IPS-18a (cell line): ENCODE measurements around the gene PCDH1.
"Not testable (repeated sequence)": the region's sequence is repeated elsewhere in the genome, so short reads cannot be mapped to it uniquely, and the experiment has no call there.

Experiments
- H3K27ac ChIP-seq: one replicate; pipeline ENCODE4 v1.5.1; 2013; ENCODE audit warnings: low read length
- H3K27me3 ChIP-seq: one replicate; pipeline ENCODE4 v1.6.1; 2013; ENCODE audit warnings: mild to moderate bottlenecking, low read length; ENCODE audit not compliant: control insufficient read depth, insufficient read depth
- H3K36me3 ChIP-seq: one replicate; pipeline ENCODE4 v1.6.1; 2013; ENCODE audit warnings: low read depth, low read length; ENCODE audit not compliant: control insufficient read depth
- H3K4me1 ChIP-seq: one replicate; pipeline ENCODE4 v1.6.1; 2013; ENCODE audit warnings: low read depth, low read length; ENCODE audit not compliant: control insufficient read depth
- H3K4me3 ChIP-seq: one replicate; pipeline ENCODE4 v1.5.1; 2013; ENCODE audit warnings: low read length
- H3K9ac ChIP-seq: one replicate; pipeline ENCODE4 v1.6.1; 2013; ENCODE audit warnings: mild to moderate bottlenecking, low read length, moderate library complexity
- H3K9me3 ChIP-seq: one replicate; pipeline ENCODE4 v1.6.1; 2013; ENCODE audit warnings: low read depth, low read length; ENCODE audit not compliant: control insufficient read depth

The PCDH1 gene

DNA sequence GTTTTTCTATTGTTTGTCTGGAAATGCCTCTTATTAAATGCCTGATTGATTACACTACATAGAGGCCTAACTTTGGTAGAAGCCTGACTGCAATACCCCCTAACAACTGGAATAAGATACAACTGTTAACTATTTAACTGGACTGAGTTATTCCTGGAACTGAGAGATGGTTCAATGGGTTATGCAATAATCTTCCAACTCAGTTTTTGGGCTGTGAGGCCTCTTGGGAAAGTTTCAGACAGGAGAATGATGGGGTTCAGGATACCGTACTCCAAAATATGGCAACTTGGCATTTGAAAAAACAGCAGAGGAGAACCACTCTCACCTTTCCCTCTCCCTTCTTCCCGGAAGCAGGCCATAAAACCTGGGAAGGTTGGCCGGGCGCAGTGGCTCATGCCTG, 19.2 kb upstream of the PCDH1 start:
- Histone ChIP-seq H3K27me3 (no peaks in the 10 kb centered on the region), H3K36me3 (no peaks in the 10 kb centered on the region), H3K27ac (no peak overlapping the region), H3K4me1 (no peaks in the 10 kb centered on the region), H3K9me3 (no peaks in the 10 kb centered on the region), H3K9ac (no peak overlapping the region), H3K4me3 (no peak overlapping the region)

DNA sequence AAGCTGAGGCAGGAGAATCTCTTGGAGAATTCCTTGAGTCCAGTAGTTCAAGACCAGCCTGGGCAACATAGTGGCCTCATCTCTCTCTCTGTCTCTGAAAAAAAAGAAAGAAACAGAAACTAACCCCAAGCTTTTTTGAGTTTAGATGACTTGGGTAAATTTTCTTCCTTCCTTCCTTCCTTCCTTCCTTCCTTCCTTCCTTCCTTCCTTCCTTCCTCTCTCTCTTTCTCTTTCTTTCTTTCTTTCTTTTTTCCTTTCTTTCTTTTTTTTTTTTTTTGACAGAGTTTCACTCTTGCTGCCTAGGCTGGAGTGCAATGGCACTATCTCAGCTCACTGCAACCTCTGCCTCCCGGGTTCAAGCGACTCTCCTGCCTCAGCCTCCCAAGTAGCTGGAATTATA, 12.2 kb upstream of the PCDH1 start:
- not testable (repeated sequence) for H3K9ac ChIP-seq, H3K4me3 ChIP-seq, H3K4me1 ChIP-seq, H3K27ac ChIP-seq, H3K9me3 ChIP-seq, H3K36me3 ChIP-seq, H3K27me3 ChIP-seq

DNA sequence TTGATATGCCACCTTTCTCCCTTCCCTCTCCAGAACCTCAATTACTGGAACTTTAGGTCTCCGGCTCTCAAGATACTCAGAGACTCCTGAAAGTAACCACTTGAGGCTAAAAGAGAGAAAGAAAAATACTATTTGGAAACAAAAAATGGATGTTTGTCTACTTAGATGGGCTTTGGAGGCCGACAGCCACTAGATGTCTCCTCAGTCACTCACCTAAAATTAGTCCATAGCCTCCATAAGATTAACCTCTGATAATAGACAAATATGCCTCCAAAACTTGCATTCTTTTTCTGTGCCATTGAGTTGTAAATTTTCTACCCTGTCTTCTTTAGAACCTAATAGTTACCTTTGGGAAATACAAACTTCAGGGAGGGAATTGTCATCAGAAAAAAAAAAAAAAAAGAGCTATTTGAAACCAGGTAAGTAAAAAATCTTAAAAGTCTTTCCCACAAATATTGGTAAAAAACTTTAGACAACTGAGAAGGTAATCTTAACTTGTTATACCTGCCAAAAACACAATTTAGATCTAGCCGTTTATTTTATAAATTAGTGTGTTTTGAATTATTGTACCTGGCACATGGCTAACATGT, 11.2 kb upstream of the PCDH1 start:
- Histone ChIP-seq H3K9me3 (no peaks in the 10 kb centered on the region), H3K4me1 (no peaks in the 10 kb centered on the region), H3K4me3 (no peak overlapping the region), H3K36me3 (no peaks in the 10 kb centered on the region), H3K27me3 (no peaks in the 10 kb centered on the region), H3K9ac (no peak overlapping the region), H3K27ac (no peak overlapping the region)

DNA sequence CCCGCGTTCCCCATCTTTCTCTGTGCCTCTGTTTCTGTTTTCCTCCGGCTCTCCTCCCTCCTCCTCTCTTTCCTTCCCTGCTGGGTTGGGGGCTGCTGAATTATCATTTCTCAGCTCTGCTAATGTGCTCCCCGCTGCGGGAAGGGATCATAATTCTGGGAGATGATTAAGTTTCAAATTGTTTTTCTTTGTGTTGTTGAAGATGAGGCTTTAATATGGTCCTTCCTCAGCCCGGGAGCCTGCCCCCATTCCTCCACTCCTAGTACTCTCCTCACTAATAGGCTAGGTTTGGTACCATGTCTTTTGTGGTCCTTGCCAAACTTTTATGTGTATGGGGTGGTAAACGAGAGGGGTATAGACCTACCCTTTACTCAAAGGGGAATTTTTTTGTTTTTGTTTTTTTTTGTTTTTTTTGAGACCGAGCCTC, 5.7 kb upstream of the PCDH1 start:
- no peaks in the 10 kb centered on the region for H3K9me3 ChIP-seq
- H3K9ac ChIP-seq: no peak overlapping the region
- H3K27me3 ChIP-seq: no peaks in the 10 kb centered on the region
- H3K4me3 ChIP-seq: peak overlapping the region; percentile 60
- peaks cover 38% of the 10 kb centered on the region for H3K4me1 ChIP-seq
- H3K27ac ChIP-seq: no peak overlapping the region
- H3K36me3 ChIP-seq: no peaks in the 10 kb centered on the region

GRCh38 chr5:141883184-141883891, 5.1 kb upstream of the PCDH1 start:
- Histone ChIP-seq H3K9ac (no peak overlapping the region), H3K9me3 (no peaks in the 10 kb centered on the region), H3K4me1 (peaks cover 38% of the 10 kb centered on the region), H3K4me3 (peak overlapping the region; percentile 60), H3K27me3 (no peaks in the 10 kb centered on the region), H3K36me3 (no peaks in the 10 kb centered on the region), H3K27ac (no peak overlapping the region)

GRCh38 chr5:141882594-141883183, 4.5 kb upstream of the PCDH1 start:
- peak overlapping the region; percentile 60 for H3K4me3 ChIP-seq
- H3K4me1 ChIP-seq: peaks cover 38% of the 10 kb centered on the region
- no peak overlapping the region for H3K9ac ChIP-seq
- H3K36me3 ChIP-seq: no peaks in the 10 kb centered on the region
- no peaks in the 10 kb centered on the region for H3K27me3 ChIP-seq
- H3K9me3 ChIP-seq: no peaks in the 10 kb centered on the region
- no peak overlapping the region for H3K27ac ChIP-seq

- Histone ChIP-seq H3K27me3 (no peaks in the 10 kb centered on the region), H3K36me3 (no peaks in the 10 kb centered on the region), H3K4me1 (peaks cover 38% of the 10 kb centered on the region), H3K4me3 (peak overlapping the region; percentile 60), H3K27ac (no peak overlapping the region), H3K9me3 (no peaks in the 10 kb centered on the region), H3K9ac (no peak overlapping the region)
These were observed 3.7 kb upstream of the PCDH1 start for GRCh38 chr5:141881886-141882285.

GRCh38 chr5:141880961-141881801, 3.0 kb upstream of the PCDH1 start:
- Histone ChIP-seq H3K36me3 (no peaks in the 10 kb centered on the region), H3K9me3 (no peaks in the 10 kb centered on the region), H3K9ac (no peak overlapping the region), H3K27me3 (no peaks in the 10 kb centered on the region), H3K4me1 (peaks cover 38% of the 10 kb centered on the region), H3K27ac (no peak overlapping the region), H3K4me3 (peak overlapping the region; percentile 60)

DNA sequence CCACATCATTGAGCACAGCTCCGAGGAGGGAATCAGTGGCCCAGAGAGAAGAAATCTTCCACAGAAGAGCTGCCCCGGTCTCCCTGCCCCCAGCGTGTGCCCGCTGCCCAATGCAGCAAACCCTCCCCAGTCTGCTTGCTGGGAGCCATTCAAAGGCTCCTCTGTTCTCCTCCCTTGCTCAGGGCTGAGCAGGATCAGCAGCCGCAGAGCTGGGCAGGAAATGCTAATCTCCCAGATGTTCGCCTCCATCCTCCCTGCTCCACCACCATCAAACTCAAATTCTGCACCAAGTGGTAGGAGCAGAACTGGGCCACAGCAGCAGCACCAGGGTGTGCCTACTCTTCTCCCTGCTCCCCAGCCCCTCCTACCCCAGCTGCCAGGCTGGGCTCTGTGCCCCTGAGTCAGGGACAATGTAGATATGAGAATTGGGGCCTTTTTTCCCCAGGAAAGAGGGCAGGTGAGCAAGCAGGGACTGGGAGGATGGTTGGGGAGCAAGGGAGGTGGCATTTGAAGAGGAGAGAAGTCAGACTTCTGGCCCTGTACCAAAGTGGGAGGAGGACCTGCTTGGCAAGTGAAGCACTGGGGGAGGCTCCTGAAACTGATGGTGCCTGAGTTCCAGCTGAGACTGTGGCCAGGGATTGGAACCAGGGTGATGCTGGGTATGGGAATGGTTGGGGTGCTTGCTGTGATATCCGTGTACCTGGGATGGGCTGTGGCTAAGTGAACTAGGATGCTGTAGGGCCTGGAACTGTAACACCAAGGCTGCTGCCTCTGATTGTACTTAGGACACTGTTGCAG, 1.9 kb upstream of the PCDH1 start:
- Histone ChIP-seq H3K4me3 (no peak overlapping the region), H3K27me3 (no peaks in the 10 kb centered on the region), H3K27ac (no peak overlapping the region), H3K9me3 (no peaks in the 10 kb centered on the region), H3K36me3 (no peaks in the 10 kb centered on the region), H3K4me1 (peaks cover 43% of the 10 kb centered on the region), H3K9ac (no peak overlapping the region)

GRCh38 chr5:141879426-141879759, 1.2 kb upstream of the PCDH1 start:
- H3K27ac ChIP-seq: no peak overlapping the region
- no peaks in the 10 kb centered on the region for H3K9me3 ChIP-seq
- H3K4me1 ChIP-seq: peaks cover 51% of the 10 kb centered on the region
- peak overlapping the region; percentile 76 for H3K4me3 ChIP-seq
- H3K9ac ChIP-seq: no peak overlapping the region
- H3K36me3 ChIP-seq: no peaks in the 10 kb centered on the region
- H3K27me3 ChIP-seq: no peaks in the 10 kb centered on the region
